Activated CD8-positive, alpha-beta memory T cell treated with anti-CD3 and anti-CD28 coated beads for 36 hours (primary cell): Measurements from ENCODE around the gene CACNA2D2. TPM values are rescaled to one million over a fixed set of nuclear protein-coding genes. Genes with fewer than 3 reads are reported as not detected.

Experiments
- CTCF ChIA-PET: fragments of 350-600 bp; sonication (Branson Sonifier 250); formaldehyde crosslinking; loops from one replicate; lab custom pipeline; 2021; ENCODE audit warnings: antibody characterized with exemption; lab: Charles Lee
- POLR2A ChIA-PET: fragments of 350-600 bp; sonication (Branson Sonifier 250); formaldehyde crosslinking; loops from one replicate; lab custom pipeline; 2021; ENCODE audit warnings: antibody characterized with exemption; lab: Charles Lee
- total RNA-seq, 2 experiments: library from RNA; stranded (reverse); gene quantifications; one replicate each; pipeline ENCODE4 v1.2.3, GENCODE V29; 2021

CACNA2D2 gene
- total RNA-seq, 2 experiments from 2014 or later = 0.55 to 0.67 TPM

- ChIA-PET CTCF (interaction anchor here (1.0 to 1.3 kb wide), 2 partner anchors 9 to 67 kb away, joined by 3 to 4 read pairs; partner anchors contain the start of gene TMEM115), POLR2A (no interaction called here)
These were observed 134.3 kb downstream of the CACNA2D2 start for GRCh38 chr3:50369012-50369670.

DNA sequence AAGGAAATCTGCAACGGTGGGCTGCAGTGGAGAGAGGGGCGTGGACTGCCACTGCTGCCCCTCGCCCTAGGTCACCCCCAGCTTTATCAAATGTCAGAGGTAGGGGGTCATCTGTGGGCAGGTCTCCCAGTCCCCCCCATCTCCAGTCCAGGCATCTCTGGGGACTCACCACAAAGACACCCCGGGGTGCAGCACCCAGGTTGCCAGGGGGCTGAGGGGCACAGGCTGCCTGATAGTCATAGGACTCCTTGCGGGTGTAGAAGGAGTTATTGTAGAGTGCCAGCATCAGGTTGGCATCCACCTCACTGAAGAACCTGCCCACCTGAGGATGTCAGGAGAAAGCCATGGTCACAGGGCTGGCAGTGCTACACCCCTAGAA, 137.6 kb downstream of the CACNA2D2 start:
- ChIA-PET CTCF (interaction anchor here (1.0 kb wide), 1 partner anchor 250 kb away, joined by 4 read pairs; the partner anchor contains the start of gene MAPKAPK3), POLR2A (interaction anchor here (0.5 kb wide), 1 partner anchor 1911 kb away, joined by 4 read pairs; no protein-coding TSS in a partner anchor)

DNA sequence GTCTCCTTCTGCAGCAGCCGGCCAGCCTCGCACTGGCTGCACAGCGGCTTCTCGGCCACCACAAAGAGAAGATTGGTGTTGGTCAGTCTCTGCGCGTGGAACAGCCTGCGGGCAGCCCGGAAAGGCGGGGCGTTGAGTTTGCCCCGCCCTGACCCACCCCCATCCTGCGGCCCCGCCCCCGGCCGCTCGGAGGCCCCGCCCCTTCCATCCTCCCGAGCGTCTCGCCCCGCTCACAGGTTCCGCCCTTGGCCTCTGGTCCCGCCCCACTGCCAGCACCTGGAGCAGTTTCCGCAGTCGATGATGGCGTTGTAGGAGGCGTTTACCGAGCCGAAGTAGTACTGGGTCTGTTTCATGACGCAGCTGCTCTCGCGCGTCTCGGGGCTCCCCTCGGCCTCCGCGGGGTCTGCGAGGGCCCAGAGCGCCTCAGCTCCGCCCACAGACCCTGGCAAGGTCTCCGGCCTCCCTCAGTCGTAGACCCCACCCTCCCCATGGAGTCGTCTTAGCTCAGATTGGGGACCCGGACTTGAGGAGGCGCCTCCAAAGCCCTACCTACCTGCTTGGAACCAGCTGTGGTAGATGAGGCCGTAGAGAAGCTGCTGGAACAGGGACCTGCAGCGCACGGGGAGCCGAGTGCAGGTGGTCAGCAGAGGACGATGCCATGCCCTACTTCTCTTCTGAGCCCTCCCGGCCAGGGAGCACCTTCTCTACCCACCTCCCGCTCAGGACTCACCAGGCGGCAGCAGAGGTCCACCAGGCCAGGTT, 138.2 kb downstream of the CACNA2D2 start:
- CTCF ChIA-PET = interaction anchor here (0.6 to 1.0 kb wide), 3 partner anchors 18 to 251 kb away, joined by 3 to 5 read pairs (median 4); partner anchors contain the start of genes HEMK1 and MAPKAPK3

GRCh38 chr3:50364573-50365079, 138.8 kb downstream of the CACNA2D2 start:
- ChIA-PET POLR2A (interaction anchor here (0.9 to 1.4 kb wide), 4 partner anchors 11 to 27 kb away, joined by 3 to 5 read pairs (median 3); partner anchors contain the start of gene NPRL2), CTCF (interaction anchor here (0.7 to 0.9 kb wide), 2 partner anchors 203 to 205 kb away, joined by 3 read pairs; partner anchors contain the start of genes C3orf18 and HEMK1)

More for the DNA sequence above, 138.2 kb downstream of the CACNA2D2 start:
- POLR2A ChIA-PET = interaction anchor here (0.5 to 1.4 kb wide), 4 partner anchors 12 to 1912 kb away, joined by 3 to 4 read pairs (median 3); partner anchors contain the start of gene NPRL2

GRCh38 chr3:50359760-50360110, 143.7 kb downstream of the CACNA2D2 start:
- CTCF ChIA-PET = interaction anchor here (1.5 to 1.6 kb wide), 2 partner anchors 9 to 10 kb away, joined by 3 to 4 read pairs; partner anchors contain the start of genes CYB561D2 and NPRL2
- POLR2A ChIA-PET = interaction anchor here (1.4 kb wide), 1 partner anchor 23 kb away, joined by 4 read pairs; no protein-coding TSS in a partner anchor

DNA sequence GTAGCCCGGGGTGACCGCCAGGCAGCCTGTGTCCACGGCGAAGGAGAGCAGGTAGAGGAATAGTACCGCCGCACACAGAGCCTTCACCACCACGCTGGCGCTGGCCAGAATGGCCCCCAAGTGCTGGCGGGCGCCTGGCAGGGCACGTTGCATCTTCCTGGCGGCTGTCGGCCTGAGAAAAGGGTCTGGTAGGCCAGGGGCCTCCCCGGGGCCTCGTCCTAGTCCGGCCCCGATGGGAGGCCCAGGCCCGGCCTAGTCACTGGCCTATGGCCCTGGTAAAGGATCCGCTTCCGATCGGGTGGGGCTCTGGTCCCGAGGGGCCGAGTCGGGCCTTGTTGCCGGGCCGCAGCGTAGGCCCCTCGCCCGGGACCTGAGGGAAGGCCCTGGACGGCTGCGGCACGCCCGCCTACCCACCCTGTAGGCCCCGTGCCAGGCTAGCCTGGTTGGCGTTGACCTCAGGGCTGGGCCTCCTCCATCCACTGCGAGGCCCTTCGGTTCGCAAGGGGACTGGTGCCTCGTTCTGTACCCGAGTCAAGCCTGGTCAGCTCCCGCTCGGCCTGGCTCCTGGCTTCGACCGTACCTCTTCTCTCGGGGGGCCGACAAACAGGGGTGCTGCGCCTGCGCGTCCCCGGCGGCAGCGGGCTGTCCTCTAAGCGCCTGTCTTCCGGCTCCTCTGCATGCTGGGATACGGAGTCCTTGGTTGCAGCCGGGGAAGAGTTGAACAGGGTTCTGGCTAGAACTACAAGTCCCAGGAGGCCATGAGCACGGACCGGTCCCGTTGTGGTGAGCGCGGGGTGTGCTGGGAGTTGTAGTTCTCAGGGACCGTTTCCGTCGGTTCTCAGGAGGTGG, 144.3 kb downstream of the CACNA2D2 start, which contains the start of gene TMEM115:
Gene TMEM115 (minus strand): TSS at position 611 of the 849 bp plus-strand sequence. CDS start 458 bp downstream, at position 153.
- ChIA-PET CTCF (interaction anchor here (1.5 to 1.6 kb wide), 2 partner anchors 9 to 11 kb away, joined by 3 to 4 read pairs; partner anchors contain the start of genes CYB561D2 and NPRL2), POLR2A (interaction anchor here (0.7 to 1.4 kb wide), 2 partner anchors 9 to 22 kb away, joined by 3 to 4 read pairs; partner anchors contain the start of gene NPRL2)

DNA sequence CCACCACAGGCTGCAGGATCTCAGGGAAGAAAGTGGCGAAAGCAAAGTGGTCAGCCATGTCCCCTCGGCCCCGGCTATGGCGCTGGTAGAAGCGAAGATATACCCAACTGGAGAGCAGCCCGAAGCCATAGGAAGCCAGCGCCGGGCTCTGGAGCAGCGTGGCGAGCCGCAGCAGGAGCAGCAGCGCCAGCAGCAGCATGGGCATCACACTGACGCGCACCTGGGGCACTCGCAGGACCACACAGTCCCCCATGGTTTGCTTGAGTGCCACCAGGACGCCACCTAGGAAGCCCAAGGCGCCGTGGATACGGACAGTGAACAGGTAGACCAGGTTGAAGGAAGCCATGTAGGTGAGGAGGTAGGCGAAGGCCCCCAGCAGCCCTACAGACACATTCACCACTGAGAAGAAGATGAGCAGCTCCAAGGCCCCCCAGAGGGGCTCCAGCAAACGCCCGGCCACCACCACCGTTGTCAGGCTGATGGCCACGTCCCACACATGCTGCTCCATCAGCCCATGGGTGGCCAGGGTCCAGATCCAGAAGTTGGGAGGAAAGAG, 145.0 kb downstream of the CACNA2D2 start:
- POLR2A ChIA-PET = no interaction called here

DNA sequence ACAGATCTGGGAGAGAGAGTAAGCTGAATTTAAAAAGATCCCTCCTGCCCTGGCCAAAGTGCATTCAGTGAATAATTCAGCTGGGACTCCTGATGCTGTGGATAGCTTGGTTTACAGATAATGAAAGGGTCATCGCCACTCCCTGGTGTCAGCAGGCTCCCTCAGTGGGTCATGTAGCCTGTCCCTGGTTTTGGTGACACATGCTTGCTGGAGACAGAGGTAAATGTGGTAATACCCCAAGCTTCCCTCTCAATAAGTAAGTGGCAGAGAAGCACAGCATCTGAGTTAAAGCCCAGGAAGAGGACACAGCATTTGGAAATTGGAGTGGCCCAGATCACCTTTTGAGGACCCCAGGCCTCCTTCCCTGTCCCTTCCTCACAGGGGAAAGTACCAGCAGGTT, 146.0 kb downstream of the CACNA2D2 start:
- ChIA-PET POLR2A (interaction anchor here (1.0 to 1.4 kb wide), 2 partner anchors 16 to 20 kb away, joined by 4 to 5 read pairs; partner anchors contain the start of gene RASSF1), CTCF (interaction anchor here (1.1 to 1.8 kb wide), 2 partner anchors 10 to 16 kb away, joined by 3 to 12 read pairs; partner anchors contain the start of gene RASSF1)

More for the DNA sequence above, 145.0 kb downstream of the CACNA2D2 start:
- CTCF ChIA-PET = no interaction called here

DNA sequence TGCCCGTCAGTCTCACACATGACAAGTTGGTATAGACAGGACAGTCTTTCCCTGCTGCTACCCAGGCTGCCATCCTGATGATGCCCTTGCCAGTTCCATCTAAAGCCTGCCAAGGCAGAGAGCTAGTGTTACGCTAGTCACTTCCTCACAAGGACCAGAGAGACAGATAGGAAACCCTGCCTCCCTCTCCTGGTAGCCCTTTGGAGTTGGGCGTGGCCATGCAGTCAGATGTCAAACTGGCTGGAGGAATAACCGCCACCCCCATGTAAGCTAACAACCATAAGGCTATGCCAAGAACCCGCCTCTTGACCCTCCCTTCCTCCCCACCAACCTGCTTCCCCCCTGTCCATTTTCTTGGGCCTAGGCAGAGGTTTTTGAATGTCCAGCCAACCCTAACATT, 146.9 kb downstream of the CACNA2D2 start:
- CTCF ChIA-PET = interaction anchor here (0.6 to 1.8 kb wide), 2 partner anchors 9 to 17 kb away, joined by 4 to 12 read pairs; no protein-coding TSS in a partner anchor
- POLR2A ChIA-PET = interaction anchor here (1.4 to 1.5 kb wide), 2 partner anchors 12 to 16 kb away, joined by 3 to 5 read pairs; partner anchors contain the start of gene RASSF1

DNA sequence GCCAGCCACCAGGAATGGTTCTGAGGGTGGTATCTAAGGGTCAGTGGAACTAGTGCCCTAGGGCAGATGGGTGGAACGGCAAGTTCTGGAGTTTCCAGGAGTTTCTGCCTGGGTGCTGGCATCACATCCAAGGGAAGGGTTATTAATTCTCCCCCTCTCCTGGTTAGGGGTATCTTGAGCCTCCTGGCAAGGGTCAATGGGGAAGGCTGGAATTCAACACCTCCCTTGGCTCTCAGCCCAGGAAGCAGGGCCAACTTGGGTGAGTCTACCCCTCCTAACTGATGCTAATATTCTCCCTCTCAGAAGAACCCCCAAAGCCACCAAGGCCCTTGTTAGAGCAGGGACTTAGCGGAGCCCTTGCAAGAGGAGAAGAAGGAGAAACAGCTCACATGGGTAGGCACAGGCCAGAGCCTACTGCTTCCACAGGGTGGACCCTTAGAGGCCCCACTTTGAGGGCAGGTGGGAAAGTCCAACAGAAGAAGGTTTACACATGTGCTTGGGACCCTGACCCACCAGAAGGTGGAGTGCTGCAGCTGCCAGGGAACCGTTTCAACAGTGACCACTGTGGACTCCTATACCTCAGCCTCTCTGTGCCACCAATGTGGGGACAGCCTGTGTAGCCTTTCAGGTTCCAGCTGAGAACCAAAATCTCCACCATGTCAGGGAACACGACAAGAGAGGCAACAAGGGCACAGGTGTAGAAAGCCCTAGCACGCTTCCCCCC, 147.4 kb downstream of the CACNA2D2 start:
- ChIA-PET CTCF (interaction anchor here (1.8 kb wide), 1 partner anchor 8 kb away, joined by 12 read pairs; no protein-coding TSS in a partner anchor), POLR2A (interaction anchor here (1.4 to 1.5 kb wide), 2 partner anchors 11 to 15 kb away, joined by 3 to 5 read pairs; partner anchors contain the start of gene RASSF1)

- POLR2A ChIA-PET = no interaction called here
- CTCF ChIA-PET = interaction anchor here (1.1 kb wide), 1 partner anchor 187 kb away, joined by 3 read pairs; no protein-coding TSS in a partner anchor
These were observed 148.6 kb downstream of the CACNA2D2 start for GRCh38 chr3:50354850-50355249.

- ChIA-PET CTCF (interaction anchor here (1.1 kb wide), 1 partner anchor 188 kb away, joined by 3 read pairs; no protein-coding TSS in a partner anchor), POLR2A (interaction anchor here (1.1 kb wide), 1 partner anchor 11 kb away, joined by 3 read pairs; no protein-coding TSS in a partner anchor)
These were observed 149.2 kb downstream of the CACNA2D2 start for GRCh38 chr3:50354186-50354764.

GRCh38 chr3:50353245-50354004, 150.0 kb downstream of the CACNA2D2 start:
- CTCF ChIA-PET = interaction anchor here (0.7 to 0.9 kb wide), 3 partner anchors 13 to 35 kb away, joined by 3 to 5 read pairs (median 4); partner anchors contain the start of gene RASSF1
- POLR2A ChIA-PET = interaction anchor here (1.1 kb wide), 1 partner anchor 12 kb away, joined by 3 read pairs; no protein-coding TSS in a partner anchor

- ChIA-PET POLR2A (interaction anchor here (0.6 to 4.1 kb wide), 3 partner anchors 15 to 306 kb away, joined by 3 to 28 read pairs (median 4); partner anchors contain the start of gene IFRD2), CTCF (interaction anchor here (0.7 to 0.9 kb wide), 3 partner anchors 12 to 35 kb away, joined by 3 to 5 read pairs (median 4); partner anchors contain the start of gene RASSF1)
These were observed 150.7 kb downstream of the CACNA2D2 start for GRCh38 chr3:50352781-50353180.

DNA sequence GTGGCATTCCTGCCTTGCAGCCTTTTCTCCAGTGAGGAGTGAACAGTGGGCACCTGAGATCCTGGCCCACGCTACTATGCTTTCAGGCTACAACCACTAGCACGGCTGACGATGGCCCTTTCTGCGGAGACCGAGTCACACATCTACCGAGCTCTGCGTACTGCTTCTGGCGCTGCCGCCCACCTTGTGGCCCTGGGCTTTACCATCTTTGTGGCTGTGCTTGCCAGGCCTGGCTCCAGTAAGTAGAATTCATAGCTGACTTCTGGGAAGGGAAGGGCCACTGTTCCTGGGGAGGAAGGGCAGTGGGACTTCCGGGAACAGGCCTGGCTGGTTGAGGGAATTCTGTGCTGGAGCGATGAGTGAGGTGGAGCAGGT, 152.1 kb downstream of the CACNA2D2 start:
- ChIA-PET CTCF (interaction anchor here (1.1 to 5.1 kb wide), 3 partner anchors 8 to 95 kb away, joined by 3 to 35 read pairs (median 4); partner anchors contain the start of gene TMEM115), POLR2A (interaction anchor here (0.9 to 4.1 kb wide), 4 partner anchors 10 to 23 kb away, joined by 3 to 28 read pairs (median 13); partner anchors contain the start of genes RASSF1 and TUSC2)
